Amniotic stem cell (primary cell): ENCODE measurements around the gene FSIP2.

Experiments
- DNase-seq: peaks from one replicate; lab custom pipeline; 2025; lab: John Stamatoyannopoulos, UW

FSIP2 gene, protein sequence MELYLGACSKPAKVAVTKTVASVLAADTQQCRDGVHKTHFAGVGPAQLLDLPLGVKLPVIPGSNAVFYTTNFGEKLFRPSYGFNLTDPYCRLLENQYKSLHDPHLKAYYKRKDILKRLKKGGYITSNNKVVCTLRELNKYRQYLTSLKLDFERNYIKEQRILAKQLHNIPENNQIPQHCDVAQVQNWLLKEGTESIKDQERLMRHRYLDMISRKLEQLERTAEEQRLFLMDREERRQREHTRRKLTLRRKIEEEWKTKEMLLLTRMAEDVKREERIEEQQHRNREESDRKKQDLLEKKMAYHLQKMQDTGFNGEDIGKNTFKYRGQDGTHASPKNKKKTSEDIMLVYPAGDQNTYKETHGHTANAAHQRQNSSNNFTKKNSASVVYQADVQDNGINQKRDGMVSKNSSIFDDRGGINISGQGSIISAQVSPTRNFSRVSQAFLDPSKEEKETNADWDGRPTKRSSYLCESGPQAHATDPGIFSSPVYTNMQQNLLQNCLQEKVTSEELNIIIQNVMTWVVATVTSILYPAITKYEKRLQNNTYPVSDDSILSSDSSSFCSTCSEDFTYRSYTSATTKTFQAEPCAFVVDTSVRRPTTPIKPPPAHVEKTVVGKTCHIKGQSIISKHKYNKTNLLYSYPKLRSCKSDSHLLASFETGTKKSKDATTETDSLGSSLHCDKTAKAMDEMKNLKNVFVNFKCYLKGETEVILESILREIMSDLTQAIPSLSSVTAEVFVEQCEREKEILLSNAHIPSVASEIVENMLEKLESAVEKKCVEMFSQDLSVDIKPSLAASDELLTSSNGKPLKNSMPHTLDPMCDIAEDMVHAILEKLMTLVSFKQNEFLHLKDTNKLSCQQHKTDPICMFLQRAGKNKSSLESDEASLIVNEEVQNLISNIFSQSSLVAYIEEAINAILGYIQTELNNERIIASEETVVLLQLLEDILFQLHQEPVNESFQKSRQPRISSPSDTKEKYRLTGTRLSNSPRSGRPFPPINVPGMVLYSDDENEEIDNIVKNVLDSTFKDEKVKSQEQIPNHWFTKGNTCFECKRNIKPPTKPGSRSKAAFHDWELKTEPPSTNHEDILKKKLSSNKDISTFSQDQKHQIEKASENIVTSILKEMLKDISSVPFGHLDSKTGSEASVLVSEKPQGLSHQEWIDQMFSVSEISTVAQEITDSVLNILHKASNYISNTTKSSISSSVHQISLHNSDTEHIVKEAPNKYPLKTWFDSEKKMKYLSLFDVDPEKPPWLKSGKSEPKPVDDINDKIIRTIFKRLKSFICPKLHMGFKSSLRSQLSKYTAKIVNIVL (N-terminal part only)

DNA sequence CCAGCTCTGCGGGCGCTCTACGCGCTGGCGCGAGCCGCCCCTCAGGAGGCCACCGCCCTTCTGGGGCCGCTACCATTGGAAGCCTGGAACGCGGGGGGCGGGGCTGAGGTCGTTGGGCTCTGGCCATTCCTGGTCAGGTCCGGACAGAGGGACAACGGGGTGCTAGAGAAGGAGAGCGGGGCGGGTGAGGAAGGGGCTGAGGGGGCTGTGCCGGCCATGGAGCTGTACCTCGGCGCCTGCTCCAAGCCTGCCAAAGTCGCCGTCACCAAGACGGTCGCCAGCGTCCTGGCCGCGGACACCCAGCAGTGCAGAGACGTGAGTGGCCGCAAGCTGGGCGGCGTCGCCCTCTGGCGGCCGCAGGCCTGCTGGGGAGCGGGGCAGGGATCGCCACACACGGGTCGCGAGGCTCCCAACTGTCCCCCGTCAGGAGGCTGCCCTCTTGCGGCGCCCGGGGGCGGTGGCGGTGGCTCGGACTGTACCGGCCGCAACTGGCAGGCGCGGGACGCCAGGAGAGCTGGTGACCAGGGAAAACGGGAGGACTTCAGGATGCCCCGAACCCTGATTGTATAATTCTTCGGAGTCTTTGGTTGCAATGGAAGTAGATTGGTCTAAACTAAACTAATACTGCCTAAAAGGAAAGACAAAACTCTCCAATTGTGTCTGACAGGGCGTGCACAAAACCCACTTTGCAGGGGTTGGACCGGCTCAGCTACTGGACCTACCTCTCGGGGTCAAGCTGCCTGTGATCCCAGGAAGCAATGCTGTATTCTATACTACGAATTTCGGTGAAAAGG lies at the start of gene FSIP2:
TSS of gene FSIP2 (plus strand) at position 126 of the 794 bp plus-strand sequence. CDS start at position 217, 91 bp downstream.
- peak; percentile 43 for DNase-seq

DNA sequence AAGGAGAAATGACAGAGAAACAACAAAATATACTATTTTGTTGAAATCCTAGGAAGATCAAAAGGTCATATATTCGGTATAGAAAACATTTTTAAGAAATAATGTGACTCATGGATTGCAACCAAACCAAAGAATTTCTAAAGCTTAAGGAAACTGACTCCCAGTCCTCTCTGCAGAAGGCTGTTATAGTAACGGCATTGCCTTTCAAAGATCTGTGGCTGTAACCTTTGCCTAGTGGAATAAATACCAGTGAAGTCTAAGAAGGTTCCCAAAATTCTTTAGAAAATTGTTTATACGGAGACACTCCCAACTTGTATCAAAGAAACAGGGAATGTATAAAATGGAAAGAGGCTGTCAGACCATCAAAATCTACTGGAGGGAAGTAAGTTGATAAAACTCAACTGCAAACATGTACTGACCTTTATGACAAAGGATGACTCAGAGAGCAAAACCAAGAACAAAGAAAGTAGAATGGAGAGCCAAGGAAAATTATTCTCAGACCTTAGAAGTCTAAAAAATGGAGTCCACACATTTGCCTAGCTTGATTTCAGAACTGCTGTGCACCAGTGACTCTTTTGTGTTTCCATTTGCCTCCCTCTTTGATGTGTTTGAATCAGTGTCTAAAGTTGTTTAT lies 48.6 kb upstream of the FSIP2 start:
- no peak for DNase-seq

DNA sequence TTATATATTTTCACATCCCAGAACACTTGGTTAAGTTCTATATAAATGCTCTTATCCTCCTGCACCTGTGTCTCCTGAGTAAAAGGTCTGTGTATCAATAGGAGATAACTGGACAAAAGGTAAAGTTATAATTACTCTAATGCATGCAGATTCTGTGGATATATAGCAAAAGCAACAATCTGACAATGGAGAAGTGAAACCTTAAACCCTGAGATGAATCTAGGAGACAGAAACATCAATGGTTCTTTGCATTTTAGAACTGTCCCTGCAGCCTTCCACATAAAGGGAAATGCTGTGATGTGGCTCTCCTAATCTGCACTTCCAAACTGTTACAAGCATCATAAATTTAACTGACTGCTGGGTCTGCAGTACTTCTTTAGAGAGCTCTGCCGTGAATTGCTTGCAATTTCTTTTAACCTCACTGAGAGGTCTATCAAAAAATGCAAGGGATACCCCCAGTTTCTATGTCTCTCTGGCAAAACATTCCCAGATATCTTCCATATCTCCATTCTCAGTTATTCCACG lies 42.8 kb upstream of the FSIP2 start:
- DNase-seq, result no peak

DNA sequence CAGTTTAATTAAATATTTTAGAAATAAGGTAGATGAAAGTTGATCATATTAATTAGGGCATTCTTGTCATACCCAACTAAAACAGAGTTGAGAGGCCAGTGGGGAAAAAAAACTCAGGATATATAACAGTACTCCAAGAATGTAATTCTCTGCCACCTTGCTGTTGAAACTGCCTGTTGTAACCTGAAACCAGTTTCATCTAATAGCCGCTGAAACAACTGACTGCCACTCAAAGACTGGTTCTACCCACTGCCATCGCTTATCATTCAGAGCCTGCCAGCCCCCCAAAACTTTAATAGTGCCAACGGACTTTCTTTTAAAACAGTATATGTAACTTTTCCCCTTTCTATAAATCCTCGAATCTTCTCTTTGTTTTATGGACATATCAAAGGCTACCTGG lies 37.7 kb upstream of the FSIP2 start:
- DNase-seq, result no peak

DNA sequence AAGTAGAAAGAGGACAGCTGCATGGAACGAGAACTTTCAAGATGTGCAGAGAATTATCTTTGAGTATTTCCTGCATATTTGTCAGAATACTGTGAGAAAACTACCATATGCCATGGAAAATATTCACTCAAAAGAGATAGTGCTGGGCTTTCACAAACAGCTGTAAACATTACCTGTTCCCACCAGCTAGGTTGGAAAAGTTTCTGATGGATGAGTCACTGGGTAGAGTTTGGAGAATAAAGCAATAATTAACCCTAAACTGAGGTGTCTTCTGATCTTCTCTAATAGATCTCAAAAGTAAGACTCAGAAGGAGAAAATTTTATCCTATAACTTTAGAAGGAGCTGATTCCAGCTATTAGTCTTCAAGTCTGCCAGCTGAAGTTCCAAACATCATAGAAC lies 3.9 kb upstream of the FSIP2 start:
- DNase-seq, result no peak

DNA sequence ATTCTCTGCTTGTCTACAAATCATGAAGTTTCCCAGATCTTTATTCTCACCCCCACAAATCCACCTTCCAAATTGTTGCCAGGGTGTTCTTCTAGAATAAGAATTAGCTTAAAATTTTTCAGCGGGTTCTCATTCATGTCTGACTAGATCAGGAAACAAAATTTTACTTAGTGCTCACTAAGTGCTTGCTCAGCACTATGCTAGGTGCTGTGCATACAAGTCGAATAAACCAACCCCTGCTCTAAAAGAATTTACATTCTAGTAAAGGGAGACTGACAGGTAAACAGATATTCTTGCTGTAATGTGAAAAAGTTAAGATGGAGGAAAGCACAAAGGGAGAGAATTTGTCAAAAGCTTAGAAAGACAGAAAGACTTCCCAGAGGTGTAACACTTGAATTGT lies 2.4 kb upstream of the FSIP2 start:
- no peak for DNase-seq

DNA sequence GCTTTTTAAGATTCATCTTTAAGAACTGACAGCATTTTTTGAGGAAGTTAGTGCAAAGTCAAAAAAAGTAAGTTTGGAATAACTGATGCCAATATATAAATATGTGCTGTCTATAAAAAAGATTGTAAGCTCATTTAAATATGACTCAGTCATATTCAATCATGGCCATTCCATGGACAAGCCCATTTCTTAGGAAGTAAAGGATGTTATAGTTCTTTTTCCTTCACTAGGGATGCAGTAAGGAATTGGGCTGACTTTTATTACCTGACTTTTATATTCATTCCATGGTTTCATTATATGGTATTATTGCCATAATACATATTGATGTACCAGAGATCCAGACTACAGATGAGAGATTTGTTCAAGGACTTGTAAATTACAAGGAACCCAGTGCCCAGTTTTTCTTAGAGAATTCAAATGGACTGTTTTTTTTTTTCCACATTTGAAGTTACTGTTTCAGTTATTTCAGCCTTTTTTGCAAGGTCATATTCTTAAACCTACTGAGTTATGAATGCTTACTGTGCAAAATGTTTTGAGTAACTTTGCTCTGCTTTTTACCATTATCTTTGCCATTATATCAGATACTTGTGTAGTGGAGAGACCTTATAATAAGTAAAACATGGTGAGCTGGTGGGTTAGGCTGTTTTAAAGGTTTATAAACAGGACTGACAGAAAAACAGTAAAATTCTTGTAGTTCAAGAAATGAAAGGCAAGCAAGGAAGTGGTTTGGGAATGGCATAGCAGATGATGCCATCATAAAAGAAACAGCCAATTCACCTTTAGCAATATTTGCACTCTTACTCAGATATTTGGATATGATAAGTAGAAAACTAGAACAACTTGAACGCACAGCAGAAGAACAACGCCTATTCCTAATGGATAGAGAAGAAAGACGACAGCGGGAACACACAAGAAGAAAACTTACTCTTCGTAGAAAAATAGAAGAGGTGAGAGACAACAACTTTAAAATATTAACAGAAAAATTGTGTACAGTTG lies 7.6 kb downstream of the FSIP2 start:
- DNase-seq, result no peak

DNA sequence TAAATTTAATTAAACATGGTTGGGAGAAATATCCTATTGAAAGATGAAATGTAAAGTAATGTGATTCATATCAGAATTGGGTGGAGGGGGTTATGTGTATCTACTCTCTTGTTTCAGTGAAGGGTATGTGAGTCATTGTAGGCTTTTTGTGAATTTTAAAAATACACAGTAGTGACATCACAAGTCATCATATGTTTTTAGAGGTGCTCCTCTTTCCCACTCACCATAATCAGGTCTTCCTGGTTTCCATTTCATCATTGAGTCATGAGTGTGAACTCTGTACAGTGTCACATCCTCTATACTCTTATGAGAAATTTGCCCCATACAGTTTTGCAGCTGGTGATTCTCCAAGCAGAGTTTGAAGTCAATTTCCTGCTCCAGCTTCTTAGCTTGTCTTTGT lies 18.8 kb downstream of the FSIP2 start:
- DNase-seq, result no peak

DNA sequence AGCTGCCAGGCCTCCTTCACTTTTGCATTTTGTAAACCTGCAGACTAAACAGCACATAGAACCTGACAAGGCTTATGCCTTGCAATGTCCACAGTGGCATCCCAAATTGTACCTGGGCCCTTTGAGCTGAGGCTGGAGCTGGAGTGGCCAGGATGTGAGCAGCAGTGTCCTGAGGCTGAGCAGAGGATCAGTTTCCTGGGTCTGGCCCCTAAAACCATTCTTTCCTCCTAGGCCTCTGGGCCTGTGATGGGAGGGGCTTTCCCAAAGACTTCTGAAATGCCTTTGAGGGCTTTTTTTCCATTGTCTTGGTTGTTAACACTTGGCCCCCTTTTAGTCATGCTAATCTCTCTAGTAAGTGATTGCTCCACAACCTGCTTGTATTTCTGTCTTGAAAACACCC lies 32.8 kb downstream of the FSIP2 start:
- no peak for DNase-seq

DNA sequence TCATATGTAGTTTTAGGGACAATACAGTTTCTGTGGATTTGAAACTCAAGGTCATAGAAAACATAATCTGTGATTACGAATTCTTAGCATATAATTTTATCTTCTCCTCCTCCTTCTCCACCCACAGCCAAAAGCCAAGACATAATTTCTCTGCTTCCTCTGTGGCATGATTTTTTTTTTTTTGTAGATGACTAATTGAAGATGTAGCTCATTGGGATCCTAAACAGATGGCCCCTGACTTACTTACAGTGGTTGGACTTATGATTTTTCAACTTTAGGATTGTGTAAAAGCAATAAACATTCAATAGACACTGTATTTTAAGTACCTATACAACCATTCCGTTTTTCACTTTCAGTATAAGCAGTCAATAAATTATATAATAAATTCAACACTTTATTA lies 42.3 kb downstream of the FSIP2 start:
- no peak for DNase-seq

DNA sequence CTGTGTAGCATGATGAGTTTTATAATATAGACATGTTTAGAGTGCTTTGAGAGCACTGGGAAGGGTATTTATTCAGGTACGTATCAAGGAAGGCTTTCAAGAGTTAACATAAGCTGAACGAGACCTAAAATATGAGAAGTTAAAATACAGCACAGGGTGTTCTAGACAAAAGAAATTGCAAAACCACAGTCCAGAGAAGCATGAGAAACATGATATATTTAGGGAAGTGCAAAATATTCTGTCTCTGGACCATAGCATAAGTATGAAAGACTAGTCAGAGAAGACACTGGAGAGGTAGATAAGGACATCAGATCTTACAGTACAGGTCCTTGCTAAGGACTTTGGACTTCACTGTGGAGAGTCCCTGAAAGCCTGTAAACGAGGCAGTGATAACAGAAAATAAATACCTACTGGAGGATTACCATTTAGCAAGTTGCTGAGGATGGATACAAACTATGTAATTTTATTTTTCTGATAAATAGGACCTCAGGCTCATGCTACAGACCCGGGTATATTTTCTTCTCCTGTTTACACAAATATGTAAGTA lies 43.7 kb downstream of the FSIP2 start:
- no peak for DNase-seq

DNA sequence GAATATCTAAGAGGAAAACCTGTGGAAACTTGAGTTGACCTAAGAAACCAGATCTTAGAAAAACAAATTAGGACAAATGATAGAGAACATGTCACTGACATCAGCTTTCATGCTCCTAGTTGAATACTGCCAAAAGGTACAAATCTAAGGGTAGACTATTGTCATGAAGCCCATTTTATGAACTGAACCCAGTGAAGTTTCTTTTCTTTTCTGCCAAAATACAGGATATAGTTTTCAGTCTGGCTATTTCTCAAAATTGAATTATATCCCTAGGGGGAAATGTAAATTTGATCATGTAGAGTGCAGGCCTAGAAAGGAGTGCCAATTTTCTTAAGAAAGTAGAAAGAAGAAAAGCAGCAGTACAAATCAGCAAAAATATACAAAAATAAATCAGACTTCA lies 46.6 kb downstream of the FSIP2 start:
- no peak for DNase-seq

DNA sequence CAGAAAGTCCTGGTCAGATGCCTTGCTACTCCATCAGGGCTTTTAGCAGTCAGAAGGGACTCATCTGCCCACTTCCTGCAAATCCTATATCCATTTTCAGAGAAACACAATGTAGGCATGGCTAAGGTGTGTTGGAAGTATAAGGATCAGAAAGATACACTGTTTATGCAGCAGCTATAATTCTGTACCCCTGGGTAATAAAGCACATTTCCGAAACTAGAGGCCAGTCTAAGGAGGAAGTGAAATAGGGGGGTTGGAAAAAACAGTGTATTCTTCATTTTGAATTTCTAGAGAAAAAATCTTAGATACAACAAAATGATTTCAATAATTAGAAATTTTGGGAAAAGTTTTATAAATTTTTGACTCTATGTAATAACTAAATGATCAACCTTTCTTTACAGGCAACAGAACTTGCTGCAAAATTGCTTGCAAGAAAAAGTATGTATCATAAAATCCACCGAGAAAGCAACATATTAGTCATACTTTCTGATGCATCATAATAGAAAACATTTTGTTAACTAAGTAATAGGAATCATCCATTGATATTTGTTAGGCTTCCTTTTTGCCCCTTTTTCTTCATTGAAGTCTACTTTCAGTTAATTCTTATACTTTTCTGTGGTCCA lies 47.4 kb downstream of the FSIP2 start:
- DNase-seq, result no peak

DNA sequence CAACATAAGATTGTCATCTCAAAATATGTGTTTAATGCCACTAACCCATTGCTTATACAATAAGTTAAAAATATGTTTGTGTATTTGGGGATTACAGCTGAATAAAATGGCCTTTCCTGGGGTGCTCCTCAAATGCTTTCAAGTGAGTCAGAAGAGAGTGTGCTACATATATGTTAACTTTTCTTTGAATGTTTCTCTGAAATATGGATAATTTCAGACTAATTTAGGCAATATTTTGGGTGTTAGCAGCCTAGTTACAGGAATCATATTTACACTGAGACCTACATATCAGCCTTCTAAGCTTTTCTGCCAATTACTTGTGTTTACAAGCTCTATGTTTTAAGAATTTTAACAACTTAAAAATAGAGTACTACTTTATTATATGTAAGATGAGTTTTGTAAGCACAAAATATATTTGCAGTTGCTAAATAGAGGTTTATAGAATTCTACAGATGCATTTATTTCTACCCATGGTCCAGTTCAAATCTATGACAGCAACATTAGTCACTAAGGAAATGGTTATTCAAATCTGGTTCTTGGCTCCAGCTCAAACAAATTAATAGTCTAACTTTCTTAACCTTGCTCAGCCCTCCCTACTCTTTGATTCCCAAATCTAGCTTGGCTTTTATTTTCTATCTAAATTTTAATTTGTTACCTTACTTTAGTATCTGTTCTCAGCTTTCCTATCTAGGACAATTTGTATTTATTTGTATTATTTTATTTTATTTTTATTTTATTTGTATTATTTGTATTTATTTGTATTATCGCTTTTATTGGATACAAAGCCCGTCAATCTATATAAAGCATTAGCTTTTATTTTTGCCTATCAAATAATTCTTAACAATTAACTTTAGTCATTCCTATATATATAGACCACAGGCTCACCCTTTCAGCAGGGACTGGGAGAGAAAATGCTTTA lies 48.9 kb downstream of the FSIP2 start:
- peak; percentile 38 for DNase-seq

DNA sequence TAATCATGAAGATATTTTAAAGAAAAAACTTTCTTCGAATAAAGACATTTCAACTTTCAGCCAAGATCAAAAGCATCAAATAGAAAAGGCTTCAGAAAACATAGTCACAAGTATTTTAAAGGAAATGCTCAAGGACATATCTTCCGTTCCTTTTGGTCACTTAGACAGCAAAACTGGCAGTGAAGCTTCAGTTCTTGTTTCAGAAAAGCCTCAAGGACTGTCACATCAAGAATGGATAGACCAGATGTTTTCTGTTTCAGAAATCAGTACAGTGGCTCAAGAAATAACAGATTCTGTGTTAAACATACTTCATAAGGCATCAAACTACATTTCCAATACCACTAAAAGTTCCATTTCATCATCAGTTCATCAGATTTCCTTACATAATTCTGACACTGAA lies 51.8 kb downstream of the FSIP2 start:
- no peak for DNase-seq

DNA sequence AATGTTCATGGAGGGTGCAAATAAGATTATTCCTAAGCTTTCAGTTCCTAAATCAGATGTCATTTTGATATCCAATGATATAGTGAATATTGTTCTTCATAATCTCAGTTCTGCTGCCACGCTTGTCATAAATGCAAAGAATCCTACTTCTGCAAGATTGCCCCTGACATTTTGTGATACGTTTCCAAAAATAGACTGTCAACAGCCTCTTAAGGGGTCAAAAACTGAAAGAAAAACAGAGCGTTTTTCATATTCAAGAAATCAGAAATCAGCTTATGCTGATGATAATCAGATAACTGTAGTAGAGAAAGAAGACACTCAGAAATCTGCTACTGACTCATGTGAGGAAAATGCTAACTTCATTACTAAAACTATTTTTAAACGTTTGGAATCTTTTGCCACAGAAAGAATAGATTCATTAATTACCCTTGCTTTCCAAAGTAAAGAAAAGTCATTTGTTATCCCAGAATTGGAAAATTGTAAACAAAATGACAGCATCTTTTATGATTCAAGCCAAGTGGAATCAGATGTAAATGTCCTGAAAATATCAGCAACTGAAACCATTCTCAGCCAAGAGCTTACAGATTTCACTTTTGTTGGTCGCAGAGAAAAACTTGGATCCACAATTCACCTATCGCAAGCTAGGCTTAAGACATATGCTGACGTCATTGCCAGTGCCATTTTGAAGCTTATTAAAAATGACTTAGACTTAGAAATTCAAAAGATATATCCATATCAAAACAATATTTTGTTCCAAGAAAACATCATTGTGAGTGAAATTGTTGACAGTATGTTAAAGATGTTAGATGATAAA lies 55.1 kb downstream of the FSIP2 start:
- DNase-seq, result no peak

DNA sequence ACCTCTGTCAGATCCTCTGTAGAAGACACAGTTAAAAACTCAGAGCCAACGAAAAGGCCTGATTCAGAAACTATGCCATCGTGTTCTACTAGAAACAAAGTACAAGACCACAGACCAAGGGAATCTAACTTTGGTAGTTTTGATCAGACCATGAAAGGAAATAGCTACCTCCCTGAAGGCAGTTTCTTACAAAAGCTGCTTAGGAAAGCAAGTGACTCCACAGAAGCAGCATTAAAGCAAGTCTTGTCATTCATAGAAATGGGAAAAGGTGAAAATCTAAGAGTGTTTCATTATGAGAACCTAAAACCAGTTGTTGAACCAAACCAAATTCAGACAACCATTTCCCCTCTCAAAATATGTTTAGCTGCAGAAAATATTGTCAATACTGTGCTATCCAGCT lies 58.2 kb downstream of the FSIP2 start:
- no peak for DNase-seq
